Activated T-helper 1 cell treated with anti-CD3 and anti-CD28 coated beads, Interleukin-12 subunit alpha, Interleukin-12 subunit beta, Interleukin-2, Interleukin-4 antibody, amounts not matched to agents 30 ng/mL and 10 ng/mL and 1 ng/mL, durations not matched to agents 14 hours and 24 hours and 36 hours (primary cell): ENCODE results near the gene MTNR1A. TPM values are rescaled to one million over a fixed set of nuclear protein-coding genes. Genes with fewer than 3 reads are reported as not detected.

ENCODE experiments used
- DNase-seq: peaks from one replicate; pipeline ENCODE4 v3.0.0; 2021; ENCODE audit warnings: low spot score
- H3K27ac Mint-ChIP-seq: one replicate; pipeline ENCODE4 v1.8.0; 2021; ENCODE audit warnings: mild to moderate bottlenecking, mixed read lengths
- H3K27me3 Mint-ChIP-seq: one replicate; pipeline ENCODE4 v1.8.0; 2022; ENCODE audit warnings: mild to moderate bottlenecking, moderate library complexity, mixed read lengths; ENCODE audit not compliant: insufficient read depth
- H3K36me3 Mint-ChIP-seq: one replicate; pipeline ENCODE4 v1.8.0; 2021; ENCODE audit warnings: low read depth, mixed read lengths
- H3K4me1 Mint-ChIP-seq: one replicate; pipeline ENCODE4 v1.8.0; 2021; ENCODE audit warnings: low read depth, mixed read lengths
- H3K4me3 Mint-ChIP-seq: one replicate; pipeline ENCODE4 v1.8.0; 2021; ENCODE audit warnings: mild to moderate bottlenecking, moderate library complexity, mixed read lengths
- H3K9me3 Mint-ChIP-seq: one replicate; pipeline ENCODE4 v1.8.0; 2021; ENCODE audit warnings: mixed read lengths
- intact Hi-C: fragments of 100-400 bp; cut with micrococcal nuclease; formaldehyde crosslinking; loops from one replicate; pipeline ENCODE4 v1.15.1; 2024
- total RNA-seq: library from RNA; stranded (reverse); gene quantifications from 2 replicates; pipeline ENCODE4 v1.2.3, GENCODE V29; 2022

The MTNR1A gene
- total RNA-seq, 1 donor from 2014 or later, result not detected

DNA sequence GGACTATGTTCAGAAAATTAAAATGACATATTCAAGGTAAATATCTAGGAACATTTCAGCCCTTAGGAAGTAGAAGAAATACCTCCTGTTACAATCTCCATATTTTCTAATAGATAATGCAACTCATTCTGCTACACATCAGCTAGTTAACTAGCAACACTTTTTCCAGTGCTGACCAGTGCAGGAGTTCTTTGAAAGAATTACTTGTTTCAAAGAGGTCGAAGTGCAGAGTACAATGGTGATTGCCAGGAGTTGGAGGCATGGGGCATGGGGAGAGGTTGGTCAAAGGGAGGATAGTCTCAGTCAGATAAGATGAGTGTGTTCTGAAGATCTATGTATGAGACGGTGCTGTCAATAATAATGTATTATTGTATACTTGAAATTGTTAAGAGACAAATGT lies 53.1 kb downstream of the MTNR1A start:
- Mint-ChIP-seq H3K27ac (no peak overlapping the region), H3K9me3 (peaks cover 4% of the 10 kb centered on the region), H3K27me3 (no peaks in the 10 kb centered on the region), H3K4me3 (no peak overlapping the region), H3K36me3 (no peaks in the 10 kb centered on the region), H3K4me1 (no peaks in the 10 kb centered on the region)
- intact Hi-C loops, result no loop called here
- no peak for DNase-seq

- Mint-ChIP-seq H3K9me3 (peaks cover 4% of the 10 kb centered on the region), H3K4me3 (no peak overlapping the region), H3K36me3 (no peaks in the 10 kb centered on the region), H3K4me1 (no peaks in the 10 kb centered on the region), H3K27me3 (no peaks in the 10 kb centered on the region), H3K27ac (no peak overlapping the region)
- no peak for DNase-seq
- intact Hi-C loops, result no loop called here
These were observed 53.8 kb downstream of the MTNR1A start for GRCh38 chr4:186501554-186501953.

GRCh38 chr4:186500721-186501304 lies 54.6 kb downstream of the MTNR1A start:
- peaks cover 8% of the 10 kb centered on the region for H3K9me3 Mint-ChIP-seq
- no peaks in the 10 kb centered on the region for H3K27me3 Mint-ChIP-seq
- intact Hi-C loops, result no loop called here
- no peak overlapping the region for H3K27ac Mint-ChIP-seq
- H3K4me1 Mint-ChIP-seq, result no peaks in the 10 kb centered on the region
- no peak overlapping the region for H3K4me3 Mint-ChIP-seq
- DNase-seq, result no peak
- no peaks in the 10 kb centered on the region for H3K36me3 Mint-ChIP-seq

GRCh38 chr4:186499467-186499866 lies 55.9 kb downstream of the MTNR1A start:
- no peaks in the 10 kb centered on the region for H3K36me3 Mint-ChIP-seq
- intact Hi-C loops, result no loop called here
- no peaks in the 10 kb centered on the region for H3K27me3 Mint-ChIP-seq
- no peaks in the 10 kb centered on the region for H3K4me1 Mint-ChIP-seq
- no peak for DNase-seq
- H3K4me3 Mint-ChIP-seq, result no peak overlapping the region
- H3K27ac Mint-ChIP-seq, result no peak overlapping the region
- peaks cover 15% of the 10 kb centered on the region for H3K9me3 Mint-ChIP-seq

DNA sequence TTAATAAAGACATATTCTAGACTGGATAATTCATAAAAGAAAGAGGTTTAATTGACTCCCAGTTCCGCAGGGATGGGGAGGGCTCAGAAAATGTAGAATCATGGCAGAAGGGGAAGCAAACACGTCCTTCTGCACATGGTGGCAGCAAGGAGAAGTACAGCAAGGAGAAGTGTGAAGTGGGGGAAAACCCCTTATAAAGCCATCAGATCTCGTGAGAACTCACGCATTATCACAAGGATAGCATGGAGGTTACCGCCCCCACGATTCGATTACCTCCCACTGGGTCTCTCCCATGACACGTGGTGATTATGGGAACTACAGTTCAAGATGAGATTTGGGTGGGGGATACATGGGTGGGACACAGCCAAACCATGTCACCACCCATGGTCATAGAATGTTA lies 58.3 kb downstream of the MTNR1A start:
- Mint-ChIP-seq H3K4me1 (no peaks in the 10 kb centered on the region), H3K27me3 (no peaks in the 10 kb centered on the region), H3K4me3 (no peak overlapping the region), H3K9me3 (peaks cover 33% of the 10 kb centered on the region), H3K36me3 (no peaks in the 10 kb centered on the region), H3K27ac (no peak overlapping the region)
- no peak for DNase-seq
- intact Hi-C loops, result no loop called here

DNA sequence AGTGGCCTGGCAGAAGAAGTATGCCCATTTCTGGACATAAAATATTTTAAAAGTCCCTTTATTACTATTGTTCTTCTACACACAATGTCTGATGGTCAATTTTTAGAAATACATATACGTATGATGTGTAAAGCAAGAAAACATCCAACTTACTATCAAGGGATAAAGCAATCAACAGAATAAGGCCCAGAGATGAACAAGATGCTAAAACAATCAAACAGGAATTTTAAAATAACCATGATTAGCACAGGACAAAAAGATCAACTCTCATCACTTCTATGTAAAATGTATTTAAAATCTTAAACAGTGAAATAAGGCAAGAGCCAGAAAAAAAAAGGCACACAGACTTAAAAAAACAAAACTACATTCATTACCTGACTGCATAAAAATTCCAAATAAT lies 60.9 kb downstream of the MTNR1A start:
- H3K4me1 Mint-ChIP-seq, result no peaks in the 10 kb centered on the region
- DNase-seq, result no peak
- H3K9me3 Mint-ChIP-seq, result peaks cover 48% of the 10 kb centered on the region
- H3K27me3 Mint-ChIP-seq, result peaks cover 1% of the 10 kb centered on the region
- H3K36me3 Mint-ChIP-seq, result no peaks in the 10 kb centered on the region
- intact Hi-C loops, result no loop called here
- no peak overlapping the region for H3K27ac Mint-ChIP-seq
- H3K4me3 Mint-ChIP-seq, result no peak overlapping the region

DNA sequence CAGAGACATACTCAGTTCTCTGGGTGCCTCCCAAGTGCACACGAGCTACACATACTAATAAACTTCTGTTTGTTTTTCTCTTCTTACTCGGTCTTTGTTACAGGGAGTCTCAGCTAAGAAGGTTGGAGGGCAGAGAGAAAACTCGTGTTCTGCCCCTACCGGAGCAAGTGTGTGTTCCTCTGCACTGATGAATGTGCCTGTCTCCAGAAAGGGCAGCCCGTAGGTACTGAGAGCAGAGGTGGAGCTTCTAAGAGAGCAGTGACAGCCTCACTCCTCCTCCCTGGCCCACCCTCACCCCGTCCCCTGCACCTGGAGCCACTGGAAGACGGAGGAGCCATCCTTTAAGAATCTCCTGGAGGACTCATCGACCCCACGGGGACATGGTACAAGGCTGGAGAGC lies 67.6 kb downstream of the MTNR1A start:
- H3K4me1 Mint-ChIP-seq, result no peaks in the 10 kb centered on the region
- peaks cover 28% of the 10 kb centered on the region for H3K9me3 Mint-ChIP-seq
- no peak overlapping the region for H3K27ac Mint-ChIP-seq
- no peak overlapping the region for H3K4me3 Mint-ChIP-seq
- H3K27me3 Mint-ChIP-seq, result peaks cover 1% of the 10 kb centered on the region
- H3K36me3 Mint-ChIP-seq, result no peaks in the 10 kb centered on the region
- no peak for DNase-seq
- intact Hi-C loops, result no loop called here

DNA sequence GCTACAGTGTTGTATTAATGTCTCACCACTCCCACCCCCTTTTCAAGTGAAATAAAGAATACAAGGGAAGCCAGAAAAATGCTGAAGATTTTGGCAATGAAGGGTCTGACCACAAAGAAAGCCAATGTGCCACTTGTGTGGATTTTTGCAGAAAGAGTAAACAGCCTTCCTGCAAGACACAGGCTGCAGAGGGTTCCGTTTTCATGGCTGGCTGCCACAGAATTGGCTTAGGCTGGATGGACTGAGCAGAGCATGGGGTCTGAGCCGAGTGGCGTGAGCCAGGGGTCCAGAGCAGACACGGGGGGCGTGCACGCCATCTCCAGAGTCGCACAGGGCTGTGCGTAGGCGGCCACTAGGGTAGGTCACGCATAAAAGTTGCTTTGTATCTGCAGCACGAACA lies 69.2 kb downstream of the MTNR1A start:
- H3K9me3 Mint-ChIP-seq, result peaks cover 17% of the 10 kb centered on the region
- intact Hi-C loops, result no loop called here
- peaks cover 1% of the 10 kb centered on the region for H3K27me3 Mint-ChIP-seq

DNA sequence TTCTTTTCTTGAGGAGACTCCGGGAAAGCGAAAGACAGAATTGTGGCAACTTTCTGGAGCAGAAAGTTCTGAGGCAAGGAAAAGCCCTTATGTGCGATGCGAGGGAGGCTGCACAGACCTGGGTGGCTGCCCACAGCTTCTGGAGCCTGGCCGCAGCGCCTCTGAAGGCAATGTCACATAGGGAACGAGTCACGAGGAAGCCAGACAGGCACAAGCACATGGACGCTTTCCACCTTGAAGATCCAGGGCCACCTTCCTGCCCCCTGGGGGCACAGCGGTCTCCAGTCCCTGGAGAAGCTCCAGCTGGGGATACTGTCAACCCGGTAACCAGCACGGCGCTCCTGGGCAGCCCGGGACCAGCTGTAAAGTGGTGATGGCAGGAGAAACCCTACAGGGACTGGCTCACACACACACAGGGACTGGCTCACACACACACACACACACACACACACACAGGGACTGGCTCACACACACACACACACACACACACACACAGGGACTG lies 69.8 kb downstream of the MTNR1A start:
- no peak overlapping the region for H3K4me3 Mint-ChIP-seq
- intact Hi-C loops, result no loop called here
- H3K4me1 Mint-ChIP-seq, result no peaks in the 10 kb centered on the region
- H3K27ac Mint-ChIP-seq, result no peak overlapping the region
- no peak for DNase-seq
- H3K36me3 Mint-ChIP-seq, result no peaks in the 10 kb centered on the region
- peaks cover 1% of the 10 kb centered on the region for H3K27me3 Mint-ChIP-seq
- H3K9me3 Mint-ChIP-seq, result peaks cover 11% of the 10 kb centered on the region

More for the DNA sequence above, 69.2 kb downstream of the MTNR1A start:
- H3K4me3 Mint-ChIP-seq, result no peak overlapping the region
- no peaks in the 10 kb centered on the region for H3K4me1 Mint-ChIP-seq
- no peak for DNase-seq
- H3K36me3 Mint-ChIP-seq, result no peaks in the 10 kb centered on the region
- H3K27ac Mint-ChIP-seq, result no peak overlapping the region

GRCh38 chr4:186485150-186485549 lies 70.2 kb downstream of the MTNR1A start:
- DNase-seq, result no peak
- no peaks in the 10 kb centered on the region for H3K36me3 Mint-ChIP-seq
- H3K4me3 Mint-ChIP-seq, result no peak overlapping the region
- intact Hi-C loops, result no loop called here
- no peaks in the 10 kb centered on the region for H3K27me3 Mint-ChIP-seq
- peaks cover 6% of the 10 kb centered on the region for H3K9me3 Mint-ChIP-seq
- H3K4me1 Mint-ChIP-seq, result no peaks in the 10 kb centered on the region
- no peak overlapping the region for H3K27ac Mint-ChIP-seq

DNA sequence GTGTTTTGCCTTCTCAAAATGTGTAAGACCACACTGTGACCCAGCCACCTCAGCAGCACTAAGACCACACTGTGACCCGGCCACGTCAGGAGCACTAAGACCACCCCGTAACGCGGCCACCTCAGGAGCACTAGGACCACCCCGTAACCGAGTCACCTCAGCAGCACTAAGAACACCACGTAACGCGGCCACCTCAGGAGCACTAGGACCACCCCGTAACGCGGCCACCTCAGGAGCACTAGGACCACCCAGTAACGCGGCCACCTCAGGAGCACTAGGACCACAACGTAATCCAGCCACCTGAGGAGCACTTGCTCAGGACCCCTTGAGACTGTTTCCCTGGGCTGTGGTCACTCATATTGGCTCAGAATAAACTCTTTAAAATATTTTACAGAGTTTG lies 71.7 kb downstream of the MTNR1A start:
- Mint-ChIP-seq H3K27me3 (no peaks in the 10 kb centered on the region), H3K9me3 (peaks cover 3% of the 10 kb centered on the region), H3K27ac (no peak overlapping the region), H3K4me3 (no peak overlapping the region), H3K36me3 (no peaks in the 10 kb centered on the region), H3K4me1 (no peaks in the 10 kb centered on the region)
- intact Hi-C loops, result no loop called here
- no peak for DNase-seq

Other genes with a start within 250 kb of the MTNR1A start
- 0.03 and 0.15 TPM in 2 replicates for gene FAT1, start 168.3 kb upstream of the MTNR1A start, total RNA-seq